Vagina (tissue), 2 donors: ENCODE results near the gene PRELID2. TPM values are rescaled to one million over a fixed set of nuclear protein-coding genes. Genes with fewer than 3 reads are reported as not detected.

ENCODE experiments used
- DNase-seq, 2 donors: peaks; one replicate each; pipeline ENCODE4 v3.0.0-alpha.2; 2017; ENCODE audit errors: extremely low spot score in 2 of 2
- H3K27ac ChIP-seq: fragments of 200-600 bp; sonication (generic); one replicate; pipeline ENCODE4 v1.5.1; 2019
- H3K27me3 ChIP-seq: fragments of 200-600 bp; sonication (generic); one replicate; pipeline ENCODE4 v1.5.1; 2019
- H3K36me3 ChIP-seq, 2 donors: fragments of 200-600 bp; sonication (generic); one replicate each; pipeline ENCODE4 v1.5.1; 2017 to 2019
- H3K4me1 ChIP-seq: fragments of 200-600 bp; sonication (generic); one replicate; pipeline ENCODE4 v1.5.1; 2019
- H3K4me3 ChIP-seq, 2 donors: fragments of 200-600 bp; sonication (generic); 1 replicate in 1 of 2; 2 replicates in 1 of 2; pipeline ENCODE4 v1.5.1; 2016 to 2019
- H3K9me3 ChIP-seq: fragments of 200-600 bp; sonication (generic); one replicate; pipeline ENCODE4 v1.5.1; 2019
- CTCF ChIP-seq, 3 experiments: fragments of 450-650 bp in 2 of 3; fragments of 200-600 bp in 1 of 3; sonication (generic) in 1 of 3; IDR thresholded peaks; one replicate each; pipeline ENCODE4 v1.5.1; 2017 to 2019; ENCODE audit warnings: antibody characterized with exemption in 3 of 3, mild to moderate bottlenecking in 2 of 3, moderate library complexity in 2 of 3
- POLR2A ChIP-seq, 2 donors: fragments of 450-650 bp; IDR thresholded peaks; one replicate each; pipeline ENCODE4 v1.6.1; 2017; ENCODE audit warnings: antibody characterized with exemption in 2 of 2, mild to moderate bottlenecking in 2 of 2, moderate library complexity in 2 of 2
- POLR2AphosphoS5 ChIP-seq, 2 donors: sonication (generic); formaldehyde crosslinking; IDR thresholded peaks; one replicate each; pipeline ENCODE4 v1.9.0; 2017; ENCODE audit warnings: antibody characterized with exemption in 2 of 2, mild to moderate bottlenecking in 2 of 2, low read depth in 1 of 2; ENCODE audit not compliant: insufficient read depth in 1 of 2
- intact Hi-C: fragments of 100-400 bp; cut with DNase I; formaldehyde crosslinking; loops from one replicate; pipeline ENCODE4 v1.15.1; 2023
- total RNA-seq: library from RNA; depleted of rRNA; stranded (reverse); fragments of >200 nt; gene quantifications from one replicate; pipeline ENCODE4 v1.2.3, GENCODE V29; 2016

The PRELID2 gene
- total RNA-seq: 16.2 TPM

- DNase-seq: no peak
These were observed at the start of gene PRELID2 for GRCh38 chr5:145834917-145835847. Gene PRELID2 (minus strand): TSS chr5:145835342. CDS start chr5:145835251, 91 bp downstream.

GRCh38 chr5:145874765-145875164 is 39.6 kb upstream of the PRELID2 start:
- Histone ChIP-seq H3K4me3 (no peak overlapping the region), H3K36me3 (no peaks in the 10 kb centered on the region), H3K9me3 (no peaks in the 10 kb centered on the region), H3K27me3 (no peaks in the 10 kb centered on the region), H3K4me1 (no peaks in the 10 kb centered on the region), H3K27ac (no peak overlapping the region)
- no peak for DNase-seq
- TF ChIP-seq POLR2AphosphoS5 (IDR thresholded peaks at IDR 0.05; ENCODE audit: insufficient read depth in 1 of 2, low read depth in 1 of 2) (no peak), POLR2A (IDR thresholded peaks at IDR 0.05) (no peak), CTCF (IDR thresholded peaks at IDR 0.05) (no peak)
- intact Hi-C loops: no loop called here

More at GRCh38 chr5:145834917-145835847, at the start of gene PRELID2:
- H3K4me3 ChIP-seq: peak within 1 kb of the TSS; percentile 68 to 70
- no peak for TF ChIP-seq POLR2A (IDR thresholded peaks at IDR 0.05)
- no peak for TF ChIP-seq CTCF (IDR thresholded peaks at IDR 0.05)
- TF ChIP-seq POLR2AphosphoS5 (IDR thresholded peaks at IDR 0.05; ENCODE audit: insufficient read depth in 1 of 2, low read depth in 1 of 2): peak in 1 of 2 donors; percentile 76
- H3K9me3 ChIP-seq: no peaks in the 10 kb centered on the region
- H3K27me3 ChIP-seq: no peaks in the 10 kb centered on the region
- H3K4me1 ChIP-seq: peaks cover 42% of the 10 kb centered on the region
- intact Hi-C loops: no loop called here
- no peaks in the 10 kb centered on the region for H3K36me3 ChIP-seq
- peak within 1 kb of the TSS; percentile 63 for H3K27ac ChIP-seq

GRCh38 chr5:145872914-145873313 is 37.8 kb upstream of the PRELID2 start, which contains the start of gene GRXCR2:
Gene GRXCR2 (minus strand): TSS chr5:145873014. CDS start chr5:145872968, 46 bp downstream.
- no peak for DNase-seq
- no peak within 1 kb of the TSS for H3K4me3 ChIP-seq
- TF ChIP-seq CTCF (IDR thresholded peaks at IDR 0.05) (no peak), POLR2AphosphoS5 (IDR thresholded peaks at IDR 0.05; ENCODE audit: insufficient read depth in 1 of 2, low read depth in 1 of 2) (no peak), POLR2A (IDR thresholded peaks at IDR 0.05) (no peak)
- no peaks in the 10 kb centered on the region for H3K36me3 ChIP-seq
- no peaks in the 10 kb centered on the region for H3K27me3 ChIP-seq
- no peak within 1 kb of the TSS for H3K27ac ChIP-seq
- intact Hi-C loops: no loop called here
- no peaks in the 10 kb centered on the region for H3K9me3 ChIP-seq
- H3K4me1 ChIP-seq: no peaks in the 10 kb centered on the region

GRCh38 chr5:145872486-145872885 is 37.3 kb upstream of the PRELID2 start:
- Histone ChIP-seq H3K9me3 (no peaks in the 10 kb centered on the region), H3K36me3 (no peaks in the 10 kb centered on the region), H3K4me1 (no peaks in the 10 kb centered on the region), H3K27ac (no peak overlapping the region), H3K4me3 (no peak overlapping the region), H3K27me3 (no peaks in the 10 kb centered on the region)
- no peak for DNase-seq
- intact Hi-C loops: no loop called here
- TF ChIP-seq CTCF (IDR thresholded peaks at IDR 0.05) (no peak), POLR2A (IDR thresholded peaks at IDR 0.05) (no peak), POLR2AphosphoS5 (IDR thresholded peaks at IDR 0.05; ENCODE audit: insufficient read depth in 1 of 2, low read depth in 1 of 2) (no peak)

- Histone ChIP-seq H3K4me3 (no peak overlapping the region), H3K36me3 (no peaks in the 10 kb centered on the region), H3K4me1 (no peaks in the 10 kb centered on the region), H3K9me3 (no peaks in the 10 kb centered on the region), H3K27ac (no peak overlapping the region), H3K27me3 (no peaks in the 10 kb centered on the region)
- intact Hi-C loops: no loop called here
- no peak for DNase-seq
- TF ChIP-seq POLR2A (IDR thresholded peaks at IDR 0.05) (no peak), POLR2AphosphoS5 (IDR thresholded peaks at IDR 0.05; ENCODE audit: insufficient read depth in 1 of 2, low read depth in 1 of 2) (no peak), CTCF (IDR thresholded peaks at IDR 0.05) (no peak)
These were observed 34.6 kb upstream of the PRELID2 start for GRCh38 chr5:145869753-145870152.
